Subcutaneous adipose tissue (tissue), 4 donors: ENCODE results near the gene TMEM233. TPM values are rescaled to one million over a fixed set of nuclear protein-coding genes. Genes with fewer than 3 reads are reported as not detected.

Experiments used
- CTCF ChIP-seq: fragments of 450-650 bp; IDR thresholded peaks from one replicate; pipeline ENCODE4 v1.5.1; 2016; ENCODE audit warnings: low read depth, mild to moderate bottlenecking, control low read depth, antibody characterized with exemption, moderate library complexity
- total RNA-seq, 4 donors: library from RNA; depleted of rRNA; stranded (reverse); fragments of >200 nt; gene quantifications; one replicate each; pipeline ENCODE4 v1.1.0, GENCODE V29; 2016

The TMEM233 gene
- total RNA-seq, 4 donors from 2014 or later = 0.17 to 0.82 (median 0.41) TPM

GRCh38 chr12:119627019-119627643, 33.6 kb downstream of the TMEM233 start:
- no peak for TF ChIP-seq CTCF

- no peak for TF ChIP-seq CTCF
These were observed 34.1 kb downstream of the TMEM233 start for GRCh38 chr12:119627686-119628085.

- TF ChIP-seq CTCF = no peak
These were observed 36.7 kb downstream of the TMEM233 start for GRCh38 chr12:119630223-119630780.

GRCh38 chr12:119630962-119631550, 37.5 kb downstream of the TMEM233 start:
- TF ChIP-seq CTCF = no peak

GRCh38 chr12:119631930-119632678, 38.5 kb downstream of the TMEM233 start:
- TF ChIP-seq CTCF = no peak

GRCh38 chr12:119634743-119635142, 41.2 kb downstream of the TMEM233 start:
- TF ChIP-seq CTCF = no peak

GRCh38 chr12:119642986-119643385, 49.4 kb downstream of the TMEM233 start:
- no peak for TF ChIP-seq CTCF
